Karpas-422 (cell line): ENCODE results near the gene CLEC6A. TPM values are rescaled to one million over a fixed set of nuclear protein-coding genes. Genes with fewer than 3 reads are reported as not detected.
"Not testable (repeated sequence)": the region's sequence is repeated elsewhere in the genome, so short reads cannot be mapped to it uniquely, and the experiment has no call there.

Source experiments
- DNase-seq: peaks from one replicate; pipeline ENCODE4 v3.0.0-alpha.2; 2015
- H2AFZ ChIP-seq: fragments of 200-600 bp; sonication (generic); 2 replicates; pipeline ENCODE4 v1.6.1; 2014; ENCODE audit warnings: antibody characterized with exemption, low read length, mixed read lengths
- H3K27ac ChIP-seq: fragments of 200-600 bp; sonication (generic); 2 replicates; pipeline ENCODE4 v1.5.1; 2014; ENCODE audit warnings: mild to moderate bottlenecking, low read length, moderate library complexity
- H3K27me3 ChIP-seq: fragments of 200-600 bp; sonication (generic); 2 replicates; pipeline ENCODE4 v1.6.1; 2014; ENCODE audit warnings: low read length, mixed read lengths
- H3K36me3 ChIP-seq: fragments of 200-600 bp; sonication (generic); 2 replicates; pipeline ENCODE4 v1.6.1; 2014; ENCODE audit warnings: low read length, mixed read lengths; ENCODE audit not compliant: insufficient read depth
- H3K4me1 ChIP-seq: fragments of 200-600 bp; sonication (generic); 2 replicates; pipeline ENCODE4 v1.6.1; 2014; ENCODE audit warnings: mild to moderate bottlenecking, low read length, mixed read lengths
- H3K4me2 ChIP-seq: fragments of 200-600 bp; sonication (generic); 2 replicates; pipeline ENCODE4 v1.6.1; 2014; ENCODE audit warnings: low read length, low read depth, mild to moderate bottlenecking; ENCODE audit not compliant: poor library complexity, severe bottlenecking
- H3K4me3 ChIP-seq: fragments of 200-600 bp; sonication (generic); 2 replicates; pipeline ENCODE4 v1.5.1; 2014; ENCODE audit warnings: mild to moderate bottlenecking, antibody characterized with exemption, low read length, mixed read lengths
- H3K79me2 ChIP-seq: fragments of 200-600 bp; sonication (generic); 2 replicates; pipeline ENCODE4 v1.6.1; 2014; ENCODE audit warnings: mild to moderate bottlenecking, low read length, mixed read lengths
- H3K9ac ChIP-seq: fragments of 200-600 bp; sonication (generic); 2 replicates; pipeline ENCODE4 v1.6.0; 2014; ENCODE audit warnings: low read length
- H3K9me2 ChIP-seq: fragments of 200-600 bp; sonication (generic), shearing (Covaris generic); replicated peaks from 2 replicates; pipeline ENCODE4 v1.6.0; 2014; ENCODE audit warnings: mild to moderate bottlenecking, low read length, moderate library complexity; ENCODE audit not compliant: insufficient read depth
- H3K9me3 ChIP-seq: fragments of 300-700, 200-600 bp; sonication (generic); 2 replicates; pipeline ENCODE4 v1.6.1; 2014; ENCODE audit warnings: low read length, mixed read lengths
- H4K20me1 ChIP-seq: fragments of 200-600 bp; sonication (generic); 2 replicates; pipeline ENCODE4 v1.6.1; 2014; ENCODE audit warnings: mild to moderate bottlenecking, antibody characterized with exemption, low read length, low read depth; ENCODE audit not compliant: insufficient read depth
- total RNA-seq: library from RNA; depleted of rRNA; stranded (reverse); fragments of >200 nt; shearing (Covaris generic); gene quantifications from 2 replicates; pipeline ENCODE4 v1.2.3, GENCODE V29; 2014; ENCODE audit warnings: low replicate concordance; rRNA removed

Gene CLEC6A
- total RNA-seq, result not detected in 2 replicates

DNA sequence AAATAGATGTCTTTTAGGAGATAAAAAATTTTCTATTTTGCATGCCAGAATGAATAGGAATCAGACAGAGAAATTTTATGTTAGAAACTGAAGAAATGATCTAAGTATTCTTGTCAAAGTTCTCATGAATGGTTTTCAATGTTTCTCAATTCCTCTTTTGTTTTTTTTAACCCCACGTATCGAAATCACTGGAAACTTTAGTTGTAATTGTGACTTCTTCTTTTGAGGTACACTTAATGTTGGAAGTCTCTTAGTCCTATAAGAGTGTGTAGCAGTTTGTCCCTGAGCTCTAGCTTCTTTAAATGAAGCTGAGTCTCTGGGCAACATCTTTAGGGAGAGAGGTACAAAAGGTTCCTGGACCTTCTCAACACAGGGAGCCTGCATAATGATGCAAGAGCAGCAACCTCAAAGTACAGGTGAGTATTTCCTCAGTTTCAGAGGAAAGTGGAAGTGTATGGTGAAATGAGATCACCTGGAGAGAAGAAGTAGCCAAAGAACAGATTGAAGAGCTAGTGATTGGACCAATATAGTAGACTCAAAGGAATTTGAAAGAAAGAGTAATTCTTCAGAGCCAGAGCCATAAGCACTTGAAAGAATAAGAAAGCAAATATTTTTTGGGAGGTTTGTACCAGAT, at the start of gene CLEC6A:
Gene CLEC6A, plus strand, starts transcription at position 236 of the 634 bp plus-strand sequence. Its CDS starts 150 bp downstream, at position 386.
- Histone ChIP-seq H3K27me3 (0 out of 2 replicates have a peak, but pooled peaks cover 3% of the 10 kb centered on the region), H3K4me2 (no peak within 1 kb of the TSS), H4K20me1 (no peaks in the 10 kb centered on the region), H3K4me1 (no peaks in the 10 kb centered on the region), H3K9me3 (no peaks in the 10 kb centered on the region), H3K79me2 (no peaks in the 10 kb centered on the region), H3K4me3 (no peak within 1 kb of the TSS), H2AFZ (no peak within 1 kb of the TSS), H3K36me3 (no peaks in the 10 kb centered on the region), H3K27ac (no peak within 1 kb of the TSS), H3K9ac (no peak within 1 kb of the TSS), H3K9me2 (no peaks in the 10 kb centered on the region)
- no peak for DNase-seq

DNA sequence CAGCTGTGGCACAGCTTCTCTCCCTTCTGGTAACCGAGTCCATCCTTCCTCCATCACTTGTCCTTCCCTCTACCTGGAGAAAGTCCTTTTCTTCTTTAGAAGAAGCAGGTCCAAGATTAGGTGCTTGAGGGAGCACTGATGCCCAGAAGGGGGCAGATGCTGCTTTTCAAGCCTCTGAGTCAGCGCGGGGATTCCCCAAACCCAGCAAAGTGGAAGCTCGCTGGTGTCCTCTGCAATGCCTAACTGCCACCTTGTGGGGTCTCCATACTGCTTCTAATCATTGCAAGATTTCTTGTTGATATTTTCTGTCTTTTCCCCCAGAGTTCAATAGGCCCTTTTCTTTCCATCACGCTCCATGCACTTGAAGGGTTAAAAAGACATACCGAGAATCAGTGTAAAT, 36.2 kb upstream of the CLEC6A start:
- H3K9me2 ChIP-seq, H3K4me1 ChIP-seq, H3K27ac ChIP-seq, H2AFZ ChIP-seq, H3K9ac ChIP-seq, H3K79me2 ChIP-seq, DNase-seq, H3K4me3 ChIP-seq, H3K36me3 ChIP-seq, H3K9me3 ChIP-seq, H3K27me3 ChIP-seq, H3K4me2 ChIP-seq, H4K20me1 ChIP-seq: not testable (repeated sequence)

DNA sequence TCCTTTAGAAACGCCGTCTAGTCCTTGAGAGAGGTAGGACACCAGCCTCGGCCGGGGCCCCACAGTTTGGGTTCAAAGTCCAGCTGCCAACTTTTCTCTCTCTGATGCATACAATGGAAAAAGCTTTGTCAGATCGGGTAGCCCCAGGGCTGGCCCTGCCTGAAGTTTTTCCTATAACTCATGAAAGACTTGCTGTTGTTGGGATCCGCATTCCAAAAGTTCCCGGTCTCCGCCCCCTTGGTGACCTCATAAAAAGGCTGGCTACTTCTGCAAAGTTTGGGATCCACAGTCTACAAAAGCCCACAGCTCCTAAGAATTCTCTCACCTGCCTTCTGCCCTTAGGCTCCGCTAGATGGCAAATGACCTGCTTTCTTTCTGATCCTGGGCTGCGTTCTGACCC, 35.3 kb upstream of the CLEC6A start:
- Histone ChIP-seq H3K4me3 (no peak overlapping the region), H3K27ac (no peak overlapping the region), H4K20me1 (no peaks in the 10 kb centered on the region), H2AFZ (no peak overlapping the region), H3K27me3 (no peaks in the 10 kb centered on the region), H3K36me3 (no peaks in the 10 kb centered on the region), H3K9me3 (no peaks in the 10 kb centered on the region), H3K9me2 (no peaks in the 10 kb centered on the region), H3K9ac (no peak overlapping the region), H3K79me2 (no peaks in the 10 kb centered on the region), H3K4me2 (no peak overlapping the region), H3K4me1 (no peaks in the 10 kb centered on the region)
- no peak for DNase-seq

DNA sequence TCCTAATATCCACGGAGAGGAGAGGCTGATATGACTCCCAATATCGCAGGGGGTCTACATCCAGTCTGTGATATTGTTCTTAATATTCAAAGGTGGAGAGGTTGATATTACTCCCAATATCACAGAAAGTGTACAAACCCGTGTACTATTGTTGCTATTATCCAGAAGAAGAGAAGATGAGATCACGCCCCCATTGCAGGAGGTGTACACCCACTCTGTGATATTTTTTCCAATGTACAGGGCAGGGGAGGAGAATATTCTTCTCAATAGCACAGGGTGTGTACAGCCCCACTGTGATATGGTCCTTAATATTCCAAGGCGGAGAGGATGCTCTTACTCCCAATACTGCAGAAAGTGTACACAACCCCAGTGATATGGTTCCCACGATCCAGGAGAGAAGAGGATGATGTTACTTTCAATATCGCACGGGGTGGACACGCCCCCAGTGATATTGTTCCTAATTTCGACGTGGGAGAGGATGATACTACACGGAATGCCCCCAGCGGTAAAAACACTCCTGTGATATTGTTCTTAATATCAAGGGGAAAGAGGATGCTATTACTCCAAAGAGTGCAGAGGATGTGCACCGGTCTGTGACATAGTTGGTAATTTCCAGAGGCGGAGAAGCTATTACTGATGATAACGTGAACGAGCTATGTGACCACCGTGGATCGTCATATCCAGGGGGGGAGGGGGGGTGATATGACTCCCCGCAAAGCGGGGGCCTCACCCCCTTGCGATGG, 11.1 kb upstream of the CLEC6A start:
- DNase-seq, H2AFZ ChIP-seq, H4K20me1 ChIP-seq, H3K9ac ChIP-seq, H3K79me2 ChIP-seq, H3K36me3 ChIP-seq, H3K4me1 ChIP-seq, H3K4me3 ChIP-seq, H3K4me2 ChIP-seq, H3K9me2 ChIP-seq, H3K27me3 ChIP-seq, H3K9me3 ChIP-seq, H3K27ac ChIP-seq: not testable (repeated sequence)

DNA sequence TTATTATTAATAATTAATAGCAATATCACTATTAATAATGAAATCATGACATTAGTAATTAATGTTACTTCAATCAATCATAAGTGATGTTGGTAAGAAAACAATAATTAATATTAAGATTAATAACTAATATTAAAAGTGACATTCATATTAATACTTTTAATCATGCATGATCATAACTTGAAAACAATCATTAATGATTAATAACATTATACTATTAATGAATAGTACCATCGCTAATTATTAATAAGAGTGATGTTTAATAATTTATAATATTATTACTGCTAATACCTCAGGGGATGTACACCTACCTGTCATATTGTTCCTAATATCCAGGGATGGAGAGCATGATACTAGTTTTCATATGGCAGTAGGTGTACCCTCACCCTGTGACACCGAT, 10.0 kb upstream of the CLEC6A start:
- H3K4me1 ChIP-seq, result no peaks in the 10 kb centered on the region
- H3K4me3 ChIP-seq, result no peak overlapping the region
- no peak overlapping the region for H2AFZ ChIP-seq
- no peaks in the 10 kb centered on the region for H3K27me3 ChIP-seq
- H3K79me2 ChIP-seq, result no peaks in the 10 kb centered on the region
- no peak for DNase-seq
- no peaks in the 10 kb centered on the region for H3K9me2 ChIP-seq
- no peak overlapping the region for H3K4me2 ChIP-seq
- no peak overlapping the region for H3K9ac ChIP-seq
- no peaks in the 10 kb centered on the region for H3K36me3 ChIP-seq
- H3K9me3 ChIP-seq, result no peaks in the 10 kb centered on the region
- no peak overlapping the region for H3K27ac ChIP-seq
- H4K20me1 ChIP-seq, result no peaks in the 10 kb centered on the region

DNA sequence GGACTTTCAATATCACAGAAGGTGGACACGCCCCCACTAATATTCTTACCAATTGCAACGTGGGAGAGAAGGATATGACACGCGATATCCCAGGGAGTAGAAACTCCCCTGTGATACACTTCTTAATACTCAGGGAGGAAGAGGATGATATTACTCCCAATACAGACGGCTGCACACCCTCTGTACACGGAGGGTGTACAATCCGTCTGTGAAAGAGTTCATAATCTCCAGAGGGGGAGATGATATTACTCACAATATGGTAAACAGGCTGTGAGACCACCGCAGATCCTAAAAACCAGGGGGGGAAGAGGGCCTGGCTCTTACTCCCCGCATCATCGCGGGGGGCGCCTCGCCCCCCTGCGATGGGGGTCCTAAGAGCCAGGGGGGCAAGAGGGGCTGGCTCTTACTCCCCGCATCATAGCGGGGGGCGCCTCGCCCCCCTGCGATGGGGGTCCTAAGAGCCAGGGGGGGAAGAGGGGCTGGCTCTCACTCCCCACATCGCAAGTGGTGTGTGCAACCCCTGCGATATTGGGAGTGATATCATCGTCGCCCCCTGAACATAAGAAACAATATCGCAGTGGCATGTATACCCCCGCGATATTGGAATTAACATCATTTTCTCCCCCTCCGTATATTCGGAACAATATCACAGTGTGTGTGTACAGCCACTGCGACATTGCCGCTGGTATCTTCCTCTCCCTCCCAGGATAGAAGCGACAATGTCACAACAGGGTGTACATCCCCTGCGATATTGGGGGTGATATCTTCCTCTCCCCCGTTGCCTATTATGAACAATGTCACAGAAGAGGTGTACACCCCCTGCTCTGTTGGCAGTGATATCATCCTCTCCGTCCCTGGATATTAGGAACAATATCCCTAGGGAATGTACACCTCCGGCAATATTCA, 8.9 kb upstream of the CLEC6A start:
- no peaks in the 10 kb centered on the region for H3K4me1 ChIP-seq

DNA sequence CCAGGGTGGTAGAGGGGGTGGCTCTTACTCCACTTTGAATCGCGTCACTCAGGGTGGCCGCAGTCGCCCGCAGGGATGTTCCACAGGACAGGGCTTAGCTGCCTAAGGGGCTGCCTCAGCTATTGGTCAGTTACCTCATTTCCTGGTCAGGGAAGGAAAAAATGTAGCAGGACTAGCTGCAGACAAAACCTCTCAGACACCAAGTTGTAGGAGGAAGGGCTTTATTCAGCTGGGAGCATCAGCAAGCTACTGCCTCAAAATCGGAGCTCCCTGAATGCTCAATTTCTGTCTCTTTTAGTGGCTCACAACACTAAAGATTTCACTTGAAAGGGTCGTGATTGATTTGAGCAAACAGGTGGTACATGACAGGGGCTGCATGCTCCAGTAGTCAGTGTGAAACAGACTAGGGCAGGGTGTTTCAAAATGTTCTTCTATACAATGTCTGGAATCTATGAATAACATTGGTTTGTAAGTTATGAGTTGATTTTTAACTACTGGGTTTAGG, 6.4 kb upstream of the CLEC6A start:
- 0 out of 2 replicates have a peak, but pooled peaks cover 3% of the 10 kb centered on the region for H3K27me3 ChIP-seq
- no peaks in the 10 kb centered on the region for H3K4me1 ChIP-seq
- H3K9ac ChIP-seq, result no peak overlapping the region
- no peaks in the 10 kb centered on the region for H3K9me3 ChIP-seq
- no peaks in the 10 kb centered on the region for H4K20me1 ChIP-seq
- H3K79me2 ChIP-seq, result no peaks in the 10 kb centered on the region
- H2AFZ ChIP-seq, result no peak overlapping the region
- no peak overlapping the region for H3K4me2 ChIP-seq
- DNase-seq, result no peak
- no peak overlapping the region for H3K27ac ChIP-seq
- no peaks in the 10 kb centered on the region for H3K9me2 ChIP-seq
- H3K36me3 ChIP-seq, result no peaks in the 10 kb centered on the region
- H3K4me3 ChIP-seq, result no peak overlapping the region

More for the DNA sequence above, 8.9 kb upstream of the CLEC6A start:
- H2AFZ ChIP-seq, result no peak overlapping the region
- H3K27ac ChIP-seq, result no peak overlapping the region
- H3K4me3 ChIP-seq, result no peak overlapping the region
- H3K9me3 ChIP-seq, result no peaks in the 10 kb centered on the region
- no peaks in the 10 kb centered on the region for H4K20me1 ChIP-seq
- no peaks in the 10 kb centered on the region for H3K79me2 ChIP-seq
- H3K36me3 ChIP-seq, result no peaks in the 10 kb centered on the region
- H3K9ac ChIP-seq, result no peak overlapping the region
- no peaks in the 10 kb centered on the region for H3K9me2 ChIP-seq
- no peaks in the 10 kb centered on the region for H3K27me3 ChIP-seq
- no peak overlapping the region for H3K4me2 ChIP-seq
- no peak for DNase-seq

DNA sequence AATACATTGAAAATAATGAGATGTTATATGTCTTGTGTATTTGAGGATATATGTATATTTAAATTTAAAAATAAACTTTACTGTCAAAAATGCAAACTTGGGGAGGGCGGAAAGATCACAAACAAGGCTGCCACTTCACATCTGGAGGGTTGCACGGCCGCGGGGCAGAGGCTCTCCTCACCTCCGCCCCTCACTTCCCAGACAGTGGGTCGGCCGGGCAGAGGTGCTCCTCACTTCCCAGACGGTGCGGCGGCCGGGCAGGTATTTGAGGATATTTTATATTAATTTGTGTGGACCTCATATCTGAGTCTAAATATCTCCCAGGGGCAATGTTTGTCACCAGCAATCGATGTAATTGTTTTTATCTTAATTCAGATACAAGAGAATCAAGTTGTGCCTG, 3.7 kb upstream of the CLEC6A start:
- no peak for DNase-seq
- Histone ChIP-seq H4K20me1 (no peaks in the 10 kb centered on the region), H2AFZ (no peak overlapping the region), H3K9ac (no peak overlapping the region), H3K36me3 (no peaks in the 10 kb centered on the region), H3K4me2 (no peak overlapping the region), H3K27ac (no peak overlapping the region), H3K9me2 (no peaks in the 10 kb centered on the region), H3K79me2 (no peaks in the 10 kb centered on the region), H3K9me3 (no peaks in the 10 kb centered on the region), H3K4me1 (no peaks in the 10 kb centered on the region), H3K4me3 (no peak overlapping the region), H3K27me3 (0 out of 2 replicates have a peak, but pooled peaks cover 3% of the 10 kb centered on the region)
